ENCODE data around the gene HIBADH.

Gene HIBADH

GRCh38 chr7:27575613-27576012 lies 87.1 kb downstream of the HIBADH start:
- H3K4me1 ChIP-seq (ENCODE audit: control insufficient read depth, insufficient read depth, low read depth, low read length) = no peaks in the 10 kb centered on the region
- no peak overlapping the region for H3K27ac ChIP-seq (ENCODE audit: low read length, poor library complexity, severe bottlenecking)
- H3K79me1 ChIP-seq (replicated peaks; ENCODE audit: low read length, poor library complexity, severe bottlenecking) = no peaks in the 10 kb centered on the region
- H3K18ac ChIP-seq (ENCODE audit: low read depth in 1 of 2, low read length in 2 of 2) = no peak overlapping the region
- H4K8ac ChIP-seq (ENCODE audit: low read length) = no peak overlapping the region
- H3K4ac ChIP-seq (ENCODE audit: low read depth in 1 of 2, low read length in 2 of 2) = no peak overlapping the region
- peaks cover 0 to 6% of the 10 kb centered on the region in 2 experiments for H3K36me3 ChIP-seq (ENCODE audit: control insufficient read depth in 1 of 2, insufficient read depth in 2 of 2, low read depth in 1 of 2, low read length in 2 of 2)
- H3K9ac ChIP-seq (ENCODE audit: low read length) = no peak overlapping the region
- 68% methylated on average over 3 of the region's 3 CpGs for WGBS
- H2BK120ac ChIP-seq (ENCODE audit: low read depth, low read length) = no peak overlapping the region
- no peak overlapping the region for H4K91ac ChIP-seq (ENCODE audit: low read length)
- H3K4me2 ChIP-seq (ENCODE audit: low read length, poor library complexity, severe bottlenecking) = no peak overlapping the region
- H3K14ac ChIP-seq (ENCODE audit: low read length in 2 of 2) = no peak overlapping the region
- no peak overlapping the region for H2BK12ac ChIP-seq (ENCODE audit: low read length in 2 of 2)
- H2BK15ac ChIP-seq (ENCODE audit: low read depth, poor library complexity, severe bottlenecking) = no peak overlapping the region
- DNase-seq = no peak
- no peak overlapping the region for H3K4me3 ChIP-seq (ENCODE audit: insufficient read depth in 1 of 2, low read depth in 1 of 2, low read length in 2 of 2)
- no peaks in the 10 kb centered on the region for H3K9me3 ChIP-seq (ENCODE audit: control insufficient read depth, low read length)
- H2AK5ac ChIP-seq (ENCODE audit: low read length, severe bottlenecking) = no peak overlapping the region
- H3K23ac ChIP-seq (ENCODE audit: low read length in 2 of 2) = no peak overlapping the region
- H2BK5ac ChIP-seq (ENCODE audit: low read depth, low read length, poor library complexity, severe bottlenecking) = no peak overlapping the region
- no peak overlapping the region for H2AFZ ChIP-seq (ENCODE audit: low read depth, low read length)
- H3K27me3 ChIP-seq (ENCODE audit: control insufficient read depth in 1 of 2, insufficient read depth in 1 of 2, low read length in 2 of 2) = no peaks in the 10 kb centered on the region

GRCh38 chr7:27569106-27569505 lies 93.6 kb downstream of the HIBADH start:
- peaks cover 4% of the 10 kb centered on the region for H3K79me1 ChIP-seq (replicated peaks; ENCODE audit: low read length, poor library complexity, severe bottlenecking)
- H3K4me1 ChIP-seq (ENCODE audit: control insufficient read depth, insufficient read depth, low read depth, low read length) = no peaks in the 10 kb centered on the region
- H4K91ac ChIP-seq (ENCODE audit: low read length) = no peak overlapping the region

GRCh38 chr7:27567266-27567665 lies 95.4 kb downstream of the HIBADH start:
- Histone ChIP-seq H3K4me3 (ENCODE audit: insufficient read depth in 1 of 2, low read depth in 1 of 2, low read length in 2 of 2) (no peak overlapping the region), H2AK5ac (ENCODE audit: low read length, severe bottlenecking) (no peak overlapping the region), H4K91ac (ENCODE audit: low read length) (no peak overlapping the region), H2BK15ac (ENCODE audit: low read depth, poor library complexity, severe bottlenecking) (no peak overlapping the region), H2BK12ac (ENCODE audit: low read length in 2 of 2) (no peak overlapping the region), H2BK120ac (ENCODE audit: low read depth, low read length) (no peak overlapping the region), H3K18ac (ENCODE audit: low read depth in 1 of 2, low read length in 2 of 2) (no peak overlapping the region), H3K27me3 (ENCODE audit: control insufficient read depth in 1 of 2, insufficient read depth in 1 of 2, low read length in 2 of 2) (no peaks in the 10 kb centered on the region), H3K79me1 (replicated peaks; ENCODE audit: low read length, poor library complexity, severe bottlenecking) (peaks cover 4% of the 10 kb centered on the region), H2AFZ (ENCODE audit: low read depth, low read length) (no peak overlapping the region), H4K8ac (ENCODE audit: low read length) (no peak overlapping the region), H3K27ac (ENCODE audit: low read length, poor library complexity, severe bottlenecking) (no peak overlapping the region), H3K14ac (ENCODE audit: low read length in 2 of 2) (no peak overlapping the region), H2BK5ac (ENCODE audit: low read depth, low read length, poor library complexity, severe bottlenecking) (no peak overlapping the region), H3K4ac (ENCODE audit: low read depth in 1 of 2, low read length in 2 of 2) (no peak overlapping the region), H3K4me1 (ENCODE audit: control insufficient read depth, insufficient read depth, low read depth, low read length) (no peaks in the 10 kb centered on the region), H3K9me3 (ENCODE audit: control insufficient read depth, low read length) (peaks cover 3% of the 10 kb centered on the region), H3K4me2 (ENCODE audit: low read length, poor library complexity, severe bottlenecking) (no peak overlapping the region), H3K23ac (ENCODE audit: low read length in 2 of 2) (no peak overlapping the region), H3K9ac (ENCODE audit: low read length) (no peak overlapping the region), H3K36me3 (ENCODE audit: control insufficient read depth in 1 of 2, insufficient read depth in 2 of 2, low read depth in 1 of 2, low read length in 2 of 2) (peaks cover 0 to 4% of the 10 kb centered on the region in 2 experiments)
- DNase-seq = no peak
- WGBS = no CpG with 5 or more reads among the region's 4 CpGs

More at GRCh38 chr7:27569106-27569505, 93.6 kb downstream of the HIBADH start:
- Histone ChIP-seq H2BK5ac (ENCODE audit: low read depth, low read length, poor library complexity, severe bottlenecking) (no peak overlapping the region), H4K8ac (ENCODE audit: low read length) (no peak overlapping the region), H3K4me3 (ENCODE audit: insufficient read depth in 1 of 2, low read depth in 1 of 2, low read length in 2 of 2) (no peak overlapping the region), H3K23ac (ENCODE audit: low read length in 2 of 2) (no peak overlapping the region), H3K9me3 (ENCODE audit: control insufficient read depth, low read length) (no peaks in the 10 kb centered on the region), H3K18ac (ENCODE audit: low read depth in 1 of 2, low read length in 2 of 2) (no peak overlapping the region), H3K27ac (ENCODE audit: low read length, poor library complexity, severe bottlenecking) (no peak overlapping the region), H3K27me3 (ENCODE audit: control insufficient read depth in 1 of 2, insufficient read depth in 1 of 2, low read length in 2 of 2) (no peaks in the 10 kb centered on the region), H3K36me3 (ENCODE audit: control insufficient read depth in 1 of 2, insufficient read depth in 2 of 2, low read depth in 1 of 2, low read length in 2 of 2) (no peaks in the 10 kb centered on the region), H2AFZ (ENCODE audit: low read depth, low read length) (no peak overlapping the region), H2BK120ac (ENCODE audit: low read depth, low read length) (no peak overlapping the region), H3K4me2 (ENCODE audit: low read length, poor library complexity, severe bottlenecking) (no peak overlapping the region), H3K4ac (ENCODE audit: low read depth in 1 of 2, low read length in 2 of 2) (no peak overlapping the region), H3K14ac (ENCODE audit: low read length in 2 of 2) (no peak overlapping the region), H2BK12ac (ENCODE audit: low read length in 2 of 2) (no peak overlapping the region), H2BK15ac (ENCODE audit: low read depth, poor library complexity, severe bottlenecking) (no peak overlapping the region), H3K9ac (ENCODE audit: low read length) (no peak overlapping the region), H2AK5ac (ENCODE audit: low read length, severe bottlenecking) (no peak overlapping the region)
- DNase-seq = no peak

- Histone ChIP-seq H2BK15ac (ENCODE audit: low read depth, poor library complexity, severe bottlenecking) (no peak overlapping the region), H2BK120ac (ENCODE audit: low read depth, low read length) (no peak overlapping the region), H3K36me3 (ENCODE audit: control insufficient read depth in 1 of 2, insufficient read depth in 2 of 2, low read depth in 1 of 2, low read length in 2 of 2) (peaks cover 0 to 4% of the 10 kb centered on the region in 2 experiments), H3K4me3 (ENCODE audit: insufficient read depth in 1 of 2, low read depth in 1 of 2, low read length in 2 of 2) (no peak overlapping the region), H3K23ac (ENCODE audit: low read length in 2 of 2) (no peak overlapping the region), H2AFZ (ENCODE audit: low read depth, low read length) (no peak overlapping the region), H2BK12ac (ENCODE audit: low read length in 2 of 2) (no peak overlapping the region), H3K9me3 (ENCODE audit: control insufficient read depth, low read length) (peaks cover 3% of the 10 kb centered on the region), H3K4ac (ENCODE audit: low read depth in 1 of 2, low read length in 2 of 2) (no peak overlapping the region), H4K91ac (ENCODE audit: low read length) (no peak overlapping the region), H3K79me1 (replicated peaks; ENCODE audit: low read length, poor library complexity, severe bottlenecking) (peaks cover 4% of the 10 kb centered on the region), H2BK5ac (ENCODE audit: low read depth, low read length, poor library complexity, severe bottlenecking) (no peak overlapping the region), H2AK5ac (ENCODE audit: low read length, severe bottlenecking) (no peak overlapping the region), H3K27me3 (ENCODE audit: control insufficient read depth in 1 of 2, insufficient read depth in 1 of 2, low read length in 2 of 2) (no peaks in the 10 kb centered on the region), H3K4me1 (ENCODE audit: control insufficient read depth, insufficient read depth, low read depth, low read length) (no peaks in the 10 kb centered on the region), H4K8ac (ENCODE audit: low read length) (no peak overlapping the region), H3K9ac (ENCODE audit: low read length) (no peak overlapping the region), H3K14ac (ENCODE audit: low read length in 2 of 2) (no peak overlapping the region), H3K4me2 (ENCODE audit: low read length, poor library complexity, severe bottlenecking) (no peak overlapping the region), H3K18ac (ENCODE audit: low read depth in 1 of 2, low read length in 2 of 2) (no peak overlapping the region), H3K27ac (ENCODE audit: low read length, poor library complexity, severe bottlenecking) (no peak overlapping the region)
- no peak for DNase-seq
- WGBS = 46% methylated on average over 2 of the region's 4 CpGs
These were observed 97.7 kb downstream of the HIBADH start for GRCh38 chr7:27564881-27565482.

Data from mesenchymal stem cell (in vitro differentiated cells and primary cell).